Colonic mucosa (tissue), 4 donors: ENCODE data around the gene CERK. TPM values are rescaled to one million over a fixed set of nuclear protein-coding genes. Genes with fewer than 3 reads are reported as not detected.

ENCODE experiments used
- DNase-seq: peaks from one replicate; pipeline ENCODE4 v3.0.0-alpha.2; 2020
- H3K27ac ChIP-seq: fragments of 200-600 bp; one replicate; pipeline ENCODE4 v1.8.0; 2021
- H3K27me3 ChIP-seq: fragments of 200-600 bp; one replicate; pipeline ENCODE4 v1.8.0; 2021
- H3K36me3 ChIP-seq: fragments of 200-600 bp; one replicate; pipeline ENCODE4 v1.8.0; 2021
- H3K4me1 ChIP-seq: fragments of 200-600 bp; one replicate; pipeline ENCODE4 v1.8.0; 2021; ENCODE audit warnings: mild to moderate bottlenecking
- H3K4me3 ChIP-seq: fragments of 200-600 bp; one replicate; pipeline ENCODE4 v1.8.0; 2021
- H3K9ac ChIP-seq, 2 donors: one replicate each; pipeline ENCODE4 v1.7.0; 2013; ENCODE audit warnings: control low read depth in 2 of 2, low read depth in 2 of 2, low read length in 2 of 2
- H3K9me3 ChIP-seq: fragments of 200-600 bp; one replicate; pipeline ENCODE4 v1.8.0; 2021
- intact Hi-C: fragments of 100-400 bp; cut with DNase I; formaldehyde crosslinking; loops from one replicate; pipeline ENCODE4 v1.14.1; 2022
- total RNA-seq, 2 donors: library from RNA; stranded (reverse); fragmentation: NEBNext Ultra II Directional in 1 of 2; extraction: Animal tissue kit (Norgen Biotek cat#: 25700) in 1 of 2; gene quantifications; one replicate each; pipeline ENCODE4 v1.2.1, GENCODE V29; 2021
- TF ChIP-seq, protein P1 (sequence below): fragments of 200-600 bp; IDR thresholded peaks from one replicate; pipeline ENCODE4 v1.8.0; 2022; ENCODE audit warnings: antibody characterized with exemption, mild to moderate bottlenecking
- donor health status: healthy.
- donor health status: DM: no; HTN: no; CAD: no.
- donor health status: DM: no; HTN: no; CAD: no.

CERK gene
- total RNA-seq, 2 donors from 2014 or later = 24.7 to 46.6 TPM

DNA sequence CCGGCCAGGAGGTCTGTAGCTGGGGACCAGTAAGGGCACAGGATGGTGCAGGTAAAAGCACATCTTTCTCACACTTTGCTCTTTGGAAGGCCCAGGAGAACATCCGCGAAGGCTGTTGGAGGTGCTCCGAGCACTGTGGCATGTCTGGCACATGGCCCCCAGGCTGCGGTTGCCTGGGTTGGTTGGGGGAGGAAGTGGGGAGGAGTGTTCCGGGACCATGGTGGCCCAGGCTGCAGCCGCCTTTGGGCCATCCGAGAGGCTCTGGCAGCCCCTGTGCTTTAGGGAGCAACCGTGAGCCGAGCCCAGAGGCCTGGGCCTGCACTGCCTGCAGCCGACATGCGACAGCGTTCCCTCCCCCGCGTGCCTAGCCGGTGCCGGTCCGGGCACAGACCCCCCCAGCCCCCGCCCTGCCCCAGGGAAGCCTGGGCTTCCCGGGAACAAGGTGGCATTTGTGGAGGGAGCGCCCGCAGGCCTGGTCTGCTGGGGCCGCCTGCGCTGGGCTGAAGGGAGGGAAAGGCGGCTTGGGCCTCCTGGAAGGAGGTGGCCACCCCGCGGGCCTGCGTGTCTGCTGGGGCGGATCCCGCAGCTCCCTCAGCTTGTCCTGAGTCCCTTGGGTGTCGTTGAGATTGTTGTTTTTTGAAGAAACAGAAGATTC, 59.9 kb downstream of the CERK start:
- no peak overlapping the region for H3K4me3 ChIP-seq
- intact Hi-C loops = no loop called here
- H3K9ac ChIP-seq = no peak overlapping the region
- H3K27ac ChIP-seq = no peak overlapping the region
- no peaks in the 10 kb centered on the region for H3K9me3 ChIP-seq
- DNase-seq = no peak
- H3K4me1 ChIP-seq = no peaks in the 10 kb centered on the region
- TF ChIP-seq, protein P1, sequence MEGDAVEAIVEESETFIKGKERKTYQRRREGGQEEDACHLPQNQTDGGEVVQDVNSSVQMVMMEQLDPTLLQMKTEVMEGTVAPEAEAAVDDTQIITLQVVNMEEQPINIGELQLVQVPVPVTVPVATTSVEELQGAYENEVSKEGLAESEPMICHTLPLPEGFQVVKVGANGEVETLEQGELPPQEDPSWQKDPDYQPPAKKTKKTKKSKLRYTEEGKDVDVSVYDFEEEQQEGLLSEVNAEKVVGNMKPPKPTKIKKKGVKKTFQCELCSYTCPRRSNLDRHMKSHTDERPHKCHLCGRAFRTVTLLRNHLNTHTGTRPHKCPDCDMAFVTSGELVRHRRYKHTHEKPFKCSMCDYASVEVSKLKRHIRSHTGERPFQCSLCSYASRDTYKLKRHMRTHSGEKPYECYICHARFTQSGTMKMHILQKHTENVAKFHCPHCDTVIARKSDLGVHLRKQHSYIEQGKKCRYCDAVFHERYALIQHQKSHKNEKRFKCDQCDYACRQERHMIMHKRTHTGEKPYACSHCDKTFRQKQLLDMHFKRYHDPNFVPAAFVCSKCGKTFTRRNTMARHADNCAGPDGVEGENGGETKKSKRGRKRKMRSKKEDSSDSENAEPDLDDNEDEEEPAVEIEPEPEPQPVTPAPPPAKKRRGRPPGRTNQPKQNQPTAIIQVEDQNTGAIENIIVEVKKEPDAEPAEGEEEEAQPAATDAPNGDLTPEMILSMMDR = no peak
- no peaks in the 10 kb centered on the region for H3K36me3 ChIP-seq
- no peaks in the 10 kb centered on the region for H3K27me3 ChIP-seq

DNA sequence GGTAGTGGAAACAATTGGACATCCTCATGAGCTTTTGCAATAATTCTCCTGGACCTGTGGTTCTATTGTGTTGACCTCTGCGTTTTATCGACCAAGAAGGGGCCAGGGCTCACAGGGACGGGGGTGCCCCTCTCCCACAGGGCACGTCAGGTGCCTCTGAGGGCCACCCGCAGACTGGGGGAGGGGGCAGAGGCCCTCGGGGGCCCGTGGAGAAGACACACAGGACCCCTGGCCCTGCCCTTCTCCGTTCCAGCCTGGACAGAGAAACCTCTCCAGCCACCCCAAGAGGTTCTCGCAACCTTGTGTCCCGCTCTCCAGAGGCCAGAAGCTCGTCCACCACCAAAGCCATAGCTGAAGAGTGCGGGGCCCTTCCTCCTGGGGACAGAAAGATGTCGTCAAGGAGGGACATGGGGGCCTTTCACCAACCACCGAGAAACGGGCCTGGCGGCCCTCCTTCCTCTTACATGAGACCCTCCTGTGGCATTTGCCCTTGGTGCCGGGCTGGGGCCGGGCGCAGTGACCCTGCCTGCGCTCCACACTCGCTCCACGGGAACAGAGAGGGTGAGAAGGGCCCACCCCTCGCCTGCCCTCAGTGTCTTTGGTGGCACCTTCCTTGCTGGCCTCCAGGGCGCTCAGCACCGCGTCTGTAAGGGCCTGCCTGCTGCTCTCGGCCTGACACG, 60.6 kb downstream of the CERK start:
- DNase-seq = no peak
- H3K36me3 ChIP-seq = no peaks in the 10 kb centered on the region
- TF ChIP-seq, protein P1 = no peak
- peaks cover 5% of the 10 kb centered on the region for H3K4me1 ChIP-seq
- H3K27me3 ChIP-seq = no peaks in the 10 kb centered on the region
- intact Hi-C loops = no loop called here
- H3K9ac ChIP-seq = no peak overlapping the region
- H3K27ac ChIP-seq = no peak overlapping the region
- no peak overlapping the region for H3K4me3 ChIP-seq
- H3K9me3 ChIP-seq = no peaks in the 10 kb centered on the region

DNA sequence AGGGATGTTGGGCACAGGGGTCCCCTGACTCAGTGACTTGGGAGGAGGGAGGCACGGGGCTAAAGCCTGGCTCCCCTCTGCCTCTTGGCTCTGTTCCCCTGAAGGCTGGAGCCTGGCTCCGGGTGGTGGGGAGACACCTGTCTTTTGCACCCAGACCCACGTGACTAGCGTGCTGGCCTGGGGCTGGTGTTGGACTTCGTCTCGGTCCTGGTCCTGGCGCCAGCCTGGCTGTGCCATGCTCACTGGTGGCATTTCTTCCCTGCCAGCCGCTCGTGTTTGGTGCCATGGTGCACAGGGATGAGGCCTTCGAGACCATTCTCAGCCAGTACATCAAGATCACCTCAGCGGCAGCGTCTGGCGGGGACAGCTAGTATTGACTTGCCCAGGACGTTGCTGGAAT, 61.2 kb downstream of the CERK start:
- Histone ChIP-seq H3K9ac (no peak overlapping the region), H3K4me1 (peaks cover 5% of the 10 kb centered on the region), H3K9me3 (no peaks in the 10 kb centered on the region), H3K27ac (no peak overlapping the region), H3K36me3 (no peaks in the 10 kb centered on the region), H3K4me3 (no peak overlapping the region), H3K27me3 (no peaks in the 10 kb centered on the region)
- intact Hi-C loops = no loop called here
- TF ChIP-seq, protein P1 = no peak
- DNase-seq = no peak

DNA sequence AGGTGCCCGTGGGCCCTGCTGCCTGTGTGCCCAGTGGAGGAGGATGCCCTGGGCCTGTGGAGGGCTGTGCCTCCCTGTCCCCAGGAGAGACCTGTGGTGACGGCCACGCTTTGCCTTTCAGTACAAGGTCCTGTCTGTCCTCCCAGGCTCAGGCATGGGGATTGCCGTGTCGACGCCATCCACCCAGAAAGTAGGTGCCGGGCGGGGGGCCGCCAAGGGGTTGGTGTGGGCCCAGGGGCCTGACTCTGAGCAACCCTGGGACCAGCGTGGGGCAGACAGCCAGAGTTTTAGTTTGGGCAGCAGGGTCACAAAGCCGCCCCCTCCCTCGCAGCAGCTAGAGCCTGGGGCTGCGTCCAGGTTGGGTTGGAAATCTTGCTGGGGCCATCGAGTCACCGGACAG, 61.6 kb downstream of the CERK start:
- Histone ChIP-seq H3K36me3 (no peaks in the 10 kb centered on the region), H3K4me3 (no peak overlapping the region), H3K27me3 (no peaks in the 10 kb centered on the region), H3K27ac (no peak overlapping the region), H3K9ac (no peak overlapping the region), H3K4me1 (peaks cover 5% of the 10 kb centered on the region), H3K9me3 (no peaks in the 10 kb centered on the region)
- intact Hi-C loops = no loop called here
- DNase-seq = no peak
- TF ChIP-seq, protein P1 = no peak

DNA sequence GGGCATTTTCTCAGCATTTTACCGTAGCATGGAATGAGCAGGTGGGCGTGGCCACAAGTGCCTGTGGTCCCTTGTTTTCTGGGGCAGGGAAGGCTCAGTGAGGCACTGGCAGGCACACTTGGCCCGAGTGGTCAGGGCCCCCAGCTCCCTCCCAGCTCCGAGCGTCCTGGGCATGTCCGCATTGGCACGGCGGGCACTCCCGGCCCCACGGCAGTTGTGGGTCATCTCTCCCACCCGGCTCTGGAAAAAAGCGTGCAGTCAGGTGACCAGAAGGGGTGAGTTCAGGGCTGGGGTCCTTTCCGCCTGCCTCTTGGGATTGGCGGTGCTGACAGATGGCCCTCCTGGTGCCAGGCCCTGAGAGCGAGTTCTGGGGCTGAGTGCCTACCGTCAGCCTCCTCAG, 62.1 kb downstream of the CERK start:
- no peak overlapping the region for H3K9ac ChIP-seq
- no peaks in the 10 kb centered on the region for H3K27me3 ChIP-seq
- H3K4me3 ChIP-seq = no peak overlapping the region
- peaks cover 5% of the 10 kb centered on the region for H3K4me1 ChIP-seq
- H3K27ac ChIP-seq = no peak overlapping the region
- DNase-seq = no peak
- no peaks in the 10 kb centered on the region for H3K9me3 ChIP-seq
- intact Hi-C loops = no loop called here
- TF ChIP-seq, protein P1 = no peak
- no peaks in the 10 kb centered on the region for H3K36me3 ChIP-seq
